RKO (cell line): ENCODE results near the gene SMC6.

ENCODE experiments used
- DNase-seq: peaks from one replicate; pipeline ENCODE4 v3.0.0-alpha.2; 2016; ENCODE audit warnings: low spot score

Gene SMC6

DNA sequence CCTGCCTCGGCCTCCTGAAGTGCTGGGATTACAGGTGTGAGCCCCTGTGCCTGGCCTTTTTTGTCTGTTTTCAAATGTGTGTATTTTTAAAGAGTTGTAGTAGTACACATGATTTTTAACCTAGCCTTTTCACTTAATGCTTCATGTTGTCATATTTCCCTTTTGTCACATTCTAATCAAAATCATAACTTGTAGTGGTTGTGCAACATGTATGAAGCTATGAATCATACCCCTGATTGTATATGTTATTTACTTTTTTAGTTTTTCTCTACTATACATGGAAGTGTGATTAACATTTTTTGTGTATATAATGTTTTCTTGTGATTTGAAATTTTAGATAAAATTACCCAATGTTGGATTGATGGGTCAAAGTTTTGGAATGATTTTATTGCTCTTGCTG lies 8.8 kb upstream of the SMC6 start:
- DNase-seq: no peak

DNA sequence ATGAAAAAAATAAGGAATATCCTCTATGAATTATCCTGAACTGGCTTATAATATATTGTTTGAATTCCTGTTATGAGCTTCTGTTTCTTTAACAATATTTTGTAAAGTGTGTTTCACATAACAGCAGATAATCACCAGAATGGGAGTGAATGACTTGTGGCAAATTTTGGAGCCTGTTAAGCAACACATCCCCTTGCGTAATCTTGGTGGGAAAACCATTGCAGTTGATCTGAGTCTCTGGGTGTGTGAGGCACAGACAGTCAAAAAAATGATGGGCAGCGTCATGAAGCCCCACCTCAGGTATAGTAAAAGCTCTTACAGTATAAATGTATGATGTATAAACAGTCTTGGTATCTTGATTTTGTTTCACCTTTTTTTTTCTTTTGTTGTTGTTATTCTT lies 6.2 kb upstream of the SMC6 start:
- no peak for DNase-seq

DNA sequence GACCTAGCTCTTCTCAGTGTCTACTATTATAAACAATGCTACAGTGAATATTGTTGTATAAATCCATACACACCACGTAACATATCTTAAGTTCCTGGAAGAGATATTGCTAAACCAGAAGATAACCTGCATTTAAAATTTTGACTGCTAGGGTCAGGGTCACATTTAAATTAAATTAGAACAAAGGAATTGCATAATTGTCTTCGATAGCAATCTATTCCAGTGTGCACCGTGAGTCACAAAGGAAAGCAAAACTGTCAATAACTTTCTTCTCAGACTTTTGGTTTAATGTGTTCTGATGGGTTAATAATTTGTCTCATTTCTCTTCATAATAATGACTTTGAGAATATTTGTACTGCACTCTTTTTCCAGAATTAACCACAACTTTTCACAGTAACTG lies 4.5 kb upstream of the SMC6 start:
- DNase-seq: no peak

DNA sequence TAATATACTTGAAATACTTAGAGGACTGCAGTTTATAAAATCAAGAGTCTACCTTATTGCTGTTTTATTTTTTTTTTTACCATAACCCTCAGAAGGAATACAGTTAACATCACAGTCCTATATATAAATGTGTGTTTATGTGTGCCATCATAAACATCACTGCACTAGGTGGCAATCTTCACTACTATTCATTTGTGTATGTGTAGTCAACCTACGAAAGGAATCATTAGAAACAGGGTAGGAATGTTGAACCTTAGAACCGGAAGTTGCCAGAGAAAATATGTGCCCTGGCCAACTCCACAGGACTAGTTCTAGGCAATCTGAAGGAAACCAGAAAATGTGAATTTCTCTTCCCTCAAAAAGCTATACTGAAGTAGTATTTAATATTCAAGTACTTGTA lies 3.7 kb upstream of the SMC6 start:
- DNase-seq: peak; percentile 33

GRCh38 chr2:17756668-17757067 lies 3.1 kb upstream of the SMC6 start:
- no peak for DNase-seq

DNA sequence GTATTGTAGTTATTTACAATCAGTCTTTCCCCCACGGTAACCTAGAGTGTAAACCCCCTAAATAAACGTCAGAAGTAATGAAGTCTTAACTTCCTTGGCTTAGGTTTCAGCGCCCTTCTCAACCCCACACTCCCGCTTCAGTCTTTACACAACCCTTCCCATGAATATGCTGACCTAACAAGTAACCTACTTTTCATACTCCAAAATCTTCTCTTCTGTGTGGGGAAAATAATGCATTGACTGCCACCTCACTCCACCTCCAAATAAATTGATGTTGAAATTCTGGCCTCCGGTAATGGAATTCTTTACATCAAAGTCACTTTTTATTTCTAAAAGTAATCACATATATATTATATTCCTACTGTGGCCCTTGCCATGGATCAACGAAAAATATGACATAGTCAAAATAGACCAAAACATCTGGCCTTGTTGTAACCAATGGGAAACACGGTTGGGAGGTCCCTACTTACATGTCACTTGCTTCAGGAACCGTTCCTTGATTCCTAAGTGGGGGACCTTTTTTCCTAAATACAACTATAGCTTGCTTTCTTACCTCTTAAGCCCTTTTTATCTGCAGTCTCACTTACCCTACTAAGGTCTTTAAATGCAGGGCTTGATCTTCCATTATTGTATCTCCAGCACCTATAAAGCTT lies 1.3 kb upstream of the SMC6 start:
- peak; percentile 66 for DNase-seq

DNA sequence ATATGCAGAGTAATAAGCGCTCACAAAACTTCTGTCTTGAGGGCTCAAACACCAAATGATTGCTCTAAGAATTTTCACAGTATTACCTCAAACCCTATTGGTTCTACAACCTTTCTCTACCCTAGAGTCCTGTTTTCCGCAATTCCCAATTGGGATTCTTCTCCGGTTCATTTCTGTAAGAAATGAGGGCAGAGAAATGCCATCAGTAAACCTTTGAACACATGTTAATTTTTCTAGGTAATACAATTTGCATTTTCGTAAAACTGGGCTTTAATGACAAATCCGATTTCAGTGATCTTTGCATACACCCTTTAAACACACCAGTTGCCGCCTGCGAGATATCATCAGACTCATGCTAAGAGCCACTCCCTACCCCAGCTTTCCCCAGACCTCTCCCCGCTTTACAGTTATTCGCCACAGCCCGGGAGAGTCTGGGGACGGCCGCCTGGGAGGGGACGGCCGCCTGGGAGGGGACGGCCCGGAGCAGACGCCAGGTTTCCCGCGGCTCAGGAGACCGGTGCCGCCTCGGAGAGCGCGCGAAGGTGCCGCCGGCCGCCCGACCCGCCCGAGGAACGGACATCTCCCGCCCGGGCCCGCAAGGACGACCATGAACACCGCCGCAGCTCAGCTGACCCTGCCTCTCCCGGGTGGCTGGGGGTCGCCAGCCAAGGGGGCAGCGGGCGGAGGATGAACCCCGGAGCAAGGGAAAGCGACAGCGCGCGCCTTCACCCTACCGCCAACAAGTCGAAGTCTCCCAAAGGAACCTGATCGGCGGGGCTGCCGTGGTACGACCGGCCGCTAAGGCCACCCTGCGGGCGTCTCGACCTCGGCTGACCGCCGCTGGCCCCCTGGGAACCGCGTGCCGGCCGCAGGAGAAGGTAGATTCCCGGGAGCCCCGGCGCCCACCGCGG lies 463 bp downstream of the SMC6 start:
- DNase-seq: peak; percentile 53

DNA sequence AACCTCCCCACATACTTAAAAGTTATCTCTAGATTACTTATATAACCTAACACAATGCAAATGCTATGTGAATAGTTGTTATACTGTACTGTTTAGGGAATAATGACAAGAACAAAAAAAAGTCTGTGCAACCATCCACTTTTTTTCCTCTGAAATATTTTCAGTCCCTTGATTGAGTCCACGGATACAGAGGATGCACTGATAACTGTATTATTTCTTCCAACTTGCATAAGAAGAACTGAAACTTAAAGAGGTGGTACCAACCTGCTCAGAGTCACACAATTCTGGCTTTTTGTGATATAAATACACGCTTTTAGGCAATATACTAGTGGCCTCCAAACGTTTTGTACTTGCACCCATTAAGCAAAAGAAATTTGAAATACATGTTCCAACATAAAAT lies 1.4 kb downstream of the SMC6 start:
- DNase-seq: no peak

- DNase-seq: no peak
Measured at GRCh38 chr2:17749753-17750438, 3.7 kb downstream of the SMC6 start.

DNA sequence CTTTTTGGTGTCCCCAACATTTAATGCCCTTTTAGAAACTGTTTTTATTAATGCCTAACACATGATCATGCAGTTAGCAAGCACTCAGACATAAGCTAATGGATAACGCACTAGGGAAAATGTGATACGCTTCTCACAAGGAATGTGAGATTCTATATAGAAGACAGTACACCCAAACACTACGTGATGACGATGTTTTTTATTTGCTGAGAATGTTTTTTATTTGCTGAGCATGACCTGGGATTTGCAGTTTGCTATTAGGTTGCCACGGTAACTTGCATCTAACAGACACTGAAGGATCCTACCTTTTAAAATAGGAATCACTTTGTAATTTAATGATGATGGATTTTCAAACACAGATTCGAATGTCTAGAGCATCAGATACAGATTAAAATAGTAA lies 4.9 kb downstream of the SMC6 start:
- DNase-seq: no peak

DNA sequence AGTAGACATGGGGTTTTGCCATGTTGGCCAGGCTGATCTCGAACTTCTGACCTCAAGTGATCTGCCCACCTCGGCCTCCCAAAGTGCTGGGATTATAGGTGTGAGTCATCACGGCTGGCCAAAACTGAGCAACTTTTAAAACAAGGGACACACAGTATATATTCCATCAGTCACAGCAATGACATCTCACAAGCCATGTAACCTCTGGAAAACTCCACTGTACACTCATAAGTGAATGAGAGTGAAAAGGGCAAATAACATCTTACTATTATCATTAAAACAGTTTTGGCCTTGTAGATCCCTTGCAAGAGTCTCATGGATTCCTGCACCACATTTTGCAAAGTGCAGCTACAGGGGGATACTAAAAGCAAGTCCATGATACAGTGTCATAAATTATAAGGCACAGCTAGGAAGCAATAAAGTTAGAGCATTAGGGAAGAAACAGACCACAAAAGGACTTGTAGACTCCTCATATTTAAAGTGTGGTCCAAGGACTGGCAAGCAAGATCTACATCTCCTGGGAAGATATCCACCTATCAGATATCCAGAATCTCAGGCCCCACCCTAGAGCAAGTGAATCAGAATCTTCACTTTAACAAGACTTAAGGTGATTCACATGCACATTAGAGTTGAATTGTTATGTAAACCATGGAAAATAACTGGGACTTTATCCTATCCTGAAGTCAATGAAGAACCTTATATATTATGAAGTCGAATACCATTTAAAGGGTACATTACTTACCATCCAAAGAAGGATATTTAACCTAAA lies 5.7 kb downstream of the SMC6 start:
- DNase-seq: no peak

- DNase-seq: no peak
Measured at GRCh38 chr2:17740203-17740602, 13.4 kb downstream of the SMC6 start.

GRCh38 chr2:17736989-17737388 lies 16.6 kb downstream of the SMC6 start:
- DNase-seq: no peak

GRCh38 chr2:17735864-17736263 lies 17.7 kb downstream of the SMC6 start:
- no peak for DNase-seq

DNA sequence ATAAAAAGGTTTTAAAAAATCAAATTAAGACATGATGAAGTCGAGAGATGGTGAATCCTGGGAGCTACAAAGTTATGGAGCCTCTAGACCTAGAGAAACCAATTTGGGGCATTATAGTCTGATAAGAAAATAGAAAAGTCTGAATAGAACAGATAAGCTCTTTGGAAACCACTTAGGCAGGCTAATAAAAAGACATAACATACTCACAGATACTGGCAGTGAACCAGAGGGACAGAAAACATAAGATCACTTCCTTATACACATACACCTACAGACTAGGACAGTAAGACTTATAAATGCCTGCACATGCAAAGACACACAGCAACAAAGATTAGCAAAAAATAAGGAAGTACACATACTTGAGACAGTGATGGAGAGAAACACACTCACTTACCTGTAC lies 20.0 kb downstream of the SMC6 start:
- DNase-seq: no peak

GRCh38 chr2:17729880-17730279 lies 23.7 kb downstream of the SMC6 start:
- DNase-seq: no peak

- no peak for DNase-seq
Measured at GRCh38 chr2:17728210-17728609, 25.4 kb downstream of the SMC6 start.

- DNase-seq: peak; percentile 18
Measured at GRCh38 chr2:17719562-17720371, 33.8 kb downstream of the SMC6 start.

DNA sequence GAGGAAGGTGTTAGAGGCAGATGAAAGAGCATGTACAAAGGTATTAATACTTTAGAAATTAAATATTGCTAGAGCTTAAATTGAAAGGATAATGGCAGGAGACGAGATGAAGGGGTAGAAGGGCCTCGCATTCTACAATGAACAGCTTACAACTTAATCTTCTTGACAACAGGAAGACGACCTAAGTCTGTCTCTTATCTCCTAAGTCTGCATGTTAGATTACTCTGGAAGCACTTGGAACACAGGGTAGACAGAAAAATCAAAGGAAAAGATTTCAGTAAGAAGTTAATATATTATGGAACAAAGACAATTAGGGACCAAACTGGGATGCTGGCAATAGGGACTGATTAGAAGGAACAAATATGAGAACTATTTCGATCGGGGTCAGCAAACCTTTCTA lies 34.9 kb downstream of the SMC6 start:
- no peak for DNase-seq

- DNase-seq: no peak
Measured at GRCh38 chr2:17717666-17718065, 35.9 kb downstream of the SMC6 start.

DNA sequence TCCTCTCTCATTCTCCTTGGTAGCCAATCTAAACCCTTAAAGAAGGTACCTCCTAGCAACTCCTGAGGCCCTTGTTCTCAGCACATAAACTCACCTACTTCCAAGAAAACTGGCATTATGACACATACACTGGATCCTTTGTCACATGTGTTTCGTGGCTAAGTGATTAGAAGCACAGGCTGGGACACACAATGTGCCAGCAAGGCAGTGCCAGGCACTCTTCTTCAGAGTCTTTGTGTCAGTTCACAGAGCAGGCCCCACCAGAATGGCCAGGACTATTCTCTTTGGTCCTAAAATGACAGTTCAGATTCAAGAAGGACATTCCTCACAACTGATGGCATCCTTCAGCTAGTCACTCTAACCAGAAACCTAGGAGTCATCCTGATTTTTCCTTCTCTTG lies 40.3 kb downstream of the SMC6 start:
- DNase-seq: no peak
